MM.1S (cell line): ENCODE data around the gene DLGAP1.

Experiments used
- DNase-seq: peaks from one replicate; pipeline ENCODE4 v3.0.0-alpha.2; 2015
- H2AFZ ChIP-seq: fragments of 300-600 bp; sonication (generic); 2 replicates; pipeline ENCODE4 v1.6.0; 2016; ENCODE audit warnings: antibody characterized with exemption, low read length
- H3F3A ChIP-seq: fragments of 300-600 bp; sonication (generic); 2 replicates; pipeline ENCODE4 v1.6.1; 2016; ENCODE audit warnings: mild to moderate bottlenecking, antibody characterized with exemption, low read length, moderate library complexity, mixed read lengths; ENCODE audit not compliant: insufficient read depth
- H3K27ac ChIP-seq: fragments of 300-600 bp; sonication (generic); 2 replicates; pipeline ENCODE4 v1.5.1; 2016; ENCODE audit warnings: mild to moderate bottlenecking, low read length
- H3K27me3 ChIP-seq: fragments of 300-600 bp; sonication (generic); replicated peaks from 2 replicates; pipeline ENCODE4 v1.6.0; 2016; ENCODE audit warnings: low read length; ENCODE audit not compliant: insufficient read depth
- H3K36me3 ChIP-seq: fragments of 300-600 bp; sonication (generic); replicated peaks from 2 replicates; pipeline ENCODE4 v1.6.1; 2016; ENCODE audit warnings: mild to moderate bottlenecking, low read length, mixed read lengths; ENCODE audit not compliant: insufficient read depth
- H3K4me1 ChIP-seq: fragments of 300-600 bp; sonication (generic); 2 replicates; pipeline ENCODE4 v1.6.1; 2016; ENCODE audit warnings: low read length, mixed read lengths
- H3K4me2 ChIP-seq: fragments of 300-600 bp; sonication (generic); 2 replicates; pipeline ENCODE4 v1.6.0; 2016; ENCODE audit warnings: low read depth, low read length
- H3K4me3 ChIP-seq: fragments of 300-600 bp; sonication (generic); 2 replicates; pipeline ENCODE4 v1.5.1; 2016; ENCODE audit warnings: low read length, mixed read lengths
- H3K79me2 ChIP-seq: fragments of 300-600 bp; sonication (generic); 2 replicates; pipeline ENCODE4 v1.6.1; 2016; ENCODE audit warnings: mixed run types, low read length, mixed read lengths
- H3K9ac ChIP-seq: fragments of 300-600 bp; sonication (generic); 2 replicates; pipeline ENCODE4 v1.6.1; 2016; ENCODE audit warnings: low read length, mixed read lengths
- H3K9me2 ChIP-seq: fragments of 300-600 bp; sonication (generic); replicated peaks from 2 replicates; pipeline ENCODE4 v1.6.1; 2016; ENCODE audit warnings: mild to moderate bottlenecking, low read length, mixed read lengths; ENCODE audit not compliant: insufficient read depth
- H3K9me3 ChIP-seq: fragments of 300-600 bp; sonication (generic); replicated peaks from 2 replicates; pipeline ENCODE4 v1.6.1; 2016; ENCODE audit warnings: mild to moderate bottlenecking, low read length, mixed read lengths; ENCODE audit not compliant: insufficient read depth
- H4K20me1 ChIP-seq: fragments of 300-600 bp; sonication (generic); 2 replicates; pipeline ENCODE4 v1.6.1; 2016; ENCODE audit warnings: mild to moderate bottlenecking, low read length, moderate library complexity, mixed read lengths; ENCODE audit not compliant: insufficient read depth
- EZH2 ChIP-seq: fragments of 300-600 bp; sonication (generic); optimal IDR thresholded peaks from 2 replicates; pipeline ENCODE3; 2017; ENCODE audit warnings: low read depth, mild to moderate bottlenecking, antibody characterized with exemption, low read length, mixed read lengths
- EZH2phosphoT487 ChIP-seq: fragments of 300-600 bp; sonication (generic); IDR thresholded peaks from 2 replicates; pipeline ENCODE4 v1.6.1; 2018; ENCODE audit warnings: antibody characterized with exemption, low read length
- TF ChIP-seq, protein P1 (sequence below): fragments of 300-600 bp; sonication (generic); IDR thresholded peaks from 2 replicates; pipeline ENCODE4 v1.5.1; 2016; ENCODE audit warnings: antibody characterized with exemption, low read length, mixed read lengths

The DLGAP1 gene

DNA sequence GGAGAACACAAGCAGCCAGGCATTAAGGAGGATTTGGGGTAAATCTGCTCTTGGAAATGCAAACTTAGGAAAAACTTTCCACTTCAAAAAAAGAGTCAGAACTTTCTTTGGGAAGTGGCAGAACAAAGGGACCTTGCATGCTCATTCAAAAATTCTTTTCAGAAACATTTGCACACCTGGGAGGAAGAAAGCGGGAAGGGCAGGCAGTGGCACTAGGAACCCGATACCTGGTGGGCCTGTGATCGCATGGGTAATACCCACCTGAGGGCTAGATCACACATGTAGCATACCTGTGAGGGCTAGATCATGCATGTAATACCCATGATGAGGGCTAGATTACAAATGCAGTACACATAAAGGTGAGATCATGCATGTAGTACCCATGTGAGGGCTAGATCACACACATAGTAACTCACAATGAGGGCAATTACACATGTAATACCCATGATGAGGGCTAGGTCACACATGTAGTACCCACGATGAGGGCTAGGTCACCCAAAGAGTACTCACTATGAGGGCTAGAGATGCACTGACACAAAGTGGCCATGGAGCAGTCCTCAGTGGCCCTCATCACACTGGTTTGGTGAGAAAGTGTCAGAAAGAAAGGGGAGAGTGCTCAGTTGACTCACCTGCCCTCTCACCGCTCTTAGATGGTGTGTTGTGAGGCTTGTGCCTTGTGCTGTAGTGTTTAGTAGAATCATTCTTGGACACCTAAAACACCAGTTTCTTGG is 212.5 kb downstream of the DLGAP1 start:
- no peak for DNase-seq

DNA sequence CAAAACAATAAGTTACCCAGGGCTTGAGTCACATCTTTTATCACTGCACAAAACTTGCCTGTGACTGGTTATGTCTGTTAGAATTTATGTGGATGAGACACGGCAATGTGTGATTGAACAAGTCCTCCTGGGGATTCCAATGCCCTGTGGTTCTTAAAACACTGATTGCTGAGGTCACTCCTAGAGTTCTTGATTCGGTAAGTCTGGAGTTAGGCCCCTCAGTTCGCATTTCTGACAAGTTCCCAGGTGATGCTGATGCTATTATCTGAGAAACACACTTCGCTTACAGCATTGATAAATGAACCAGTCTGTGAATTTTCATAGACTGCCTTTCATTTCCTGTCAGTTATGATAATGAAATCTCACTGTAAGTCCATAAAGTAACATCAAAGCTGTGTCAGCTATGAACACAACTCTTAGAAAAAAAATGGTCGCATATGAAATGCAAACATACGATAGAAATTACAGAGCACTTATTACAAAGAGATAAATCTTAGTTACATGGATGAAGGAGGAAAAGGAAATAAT is 214.0 kb downstream of the DLGAP1 start:
- no peak for DNase-seq
- H3F3A ChIP-seq, result no peaks in the 10 kb centered on the region
- H3K4me1 ChIP-seq, result no peaks in the 10 kb centered on the region
- no peak overlapping the region for H3K4me2 ChIP-seq
- no peak overlapping the region for H3K27ac ChIP-seq
- no peaks in the 10 kb centered on the region for H4K20me1 ChIP-seq
- no peak for TF ChIP-seq EZH2
- TF ChIP-seq EZH2phosphoT487, result no peak
- TF ChIP-seq, protein P1, sequence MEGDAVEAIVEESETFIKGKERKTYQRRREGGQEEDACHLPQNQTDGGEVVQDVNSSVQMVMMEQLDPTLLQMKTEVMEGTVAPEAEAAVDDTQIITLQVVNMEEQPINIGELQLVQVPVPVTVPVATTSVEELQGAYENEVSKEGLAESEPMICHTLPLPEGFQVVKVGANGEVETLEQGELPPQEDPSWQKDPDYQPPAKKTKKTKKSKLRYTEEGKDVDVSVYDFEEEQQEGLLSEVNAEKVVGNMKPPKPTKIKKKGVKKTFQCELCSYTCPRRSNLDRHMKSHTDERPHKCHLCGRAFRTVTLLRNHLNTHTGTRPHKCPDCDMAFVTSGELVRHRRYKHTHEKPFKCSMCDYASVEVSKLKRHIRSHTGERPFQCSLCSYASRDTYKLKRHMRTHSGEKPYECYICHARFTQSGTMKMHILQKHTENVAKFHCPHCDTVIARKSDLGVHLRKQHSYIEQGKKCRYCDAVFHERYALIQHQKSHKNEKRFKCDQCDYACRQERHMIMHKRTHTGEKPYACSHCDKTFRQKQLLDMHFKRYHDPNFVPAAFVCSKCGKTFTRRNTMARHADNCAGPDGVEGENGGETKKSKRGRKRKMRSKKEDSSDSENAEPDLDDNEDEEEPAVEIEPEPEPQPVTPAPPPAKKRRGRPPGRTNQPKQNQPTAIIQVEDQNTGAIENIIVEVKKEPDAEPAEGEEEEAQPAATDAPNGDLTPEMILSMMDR, result no peak
- no peaks in the 10 kb centered on the region for H3K9me3 ChIP-seq
- no peaks in the 10 kb centered on the region for H3K79me2 ChIP-seq
- no peak overlapping the region for H3K4me3 ChIP-seq
- no peak overlapping the region for H3K9ac ChIP-seq
- H3K9me2 ChIP-seq, result no peaks in the 10 kb centered on the region
- no peaks in the 10 kb centered on the region for H3K27me3 ChIP-seq
- H2AFZ ChIP-seq, result no peak overlapping the region
- H3K36me3 ChIP-seq, result no peaks in the 10 kb centered on the region

More for the DNA sequence above, 212.5 kb downstream of the DLGAP1 start:
- Histone ChIP-seq H3K4me2 (no peak overlapping the region), H3K9me2 (no peaks in the 10 kb centered on the region), H3K4me1 (no peaks in the 10 kb centered on the region), H3K27me3 (no peaks in the 10 kb centered on the region), H3K9ac (no peak overlapping the region), H3K36me3 (no peaks in the 10 kb centered on the region), H3K4me3 (no peak overlapping the region), H3K79me2 (no peaks in the 10 kb centered on the region), H2AFZ (no peak overlapping the region), H3K9me3 (no peaks in the 10 kb centered on the region), H4K20me1 (no peaks in the 10 kb centered on the region), H3F3A (no peaks in the 10 kb centered on the region), H3K27ac (no peak overlapping the region)
- no peak for TF ChIP-seq EZH2
- TF ChIP-seq, protein P1, result no peak

DNA sequence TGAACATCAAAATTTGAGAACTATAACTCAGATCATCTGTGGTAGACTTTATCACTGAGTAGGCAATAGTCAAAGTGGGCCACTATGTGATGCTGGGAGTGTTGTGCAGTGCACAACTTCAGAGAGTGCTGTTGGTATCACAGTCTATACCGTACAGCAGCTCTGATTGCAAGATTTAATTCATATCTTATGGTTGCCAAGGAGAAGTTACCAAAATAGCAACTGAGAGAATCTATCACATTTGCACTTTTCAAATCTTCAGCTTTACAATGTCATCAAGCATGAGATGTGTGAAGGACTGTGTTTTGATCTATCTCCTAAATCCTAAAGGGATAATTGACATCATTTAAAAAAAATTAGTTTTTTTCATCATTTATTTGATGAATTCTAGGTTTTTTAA is 216.1 kb downstream of the DLGAP1 start:
- Histone ChIP-seq H3K9ac (no peak overlapping the region), H3K9me2 (no peaks in the 10 kb centered on the region), H3K79me2 (no peaks in the 10 kb centered on the region), H3K27me3 (no peaks in the 10 kb centered on the region), H2AFZ (no peak overlapping the region), H3K27ac (no peak overlapping the region), H4K20me1 (no peaks in the 10 kb centered on the region), H3K4me1 (no peaks in the 10 kb centered on the region), H3K36me3 (no peaks in the 10 kb centered on the region), H3F3A (no peaks in the 10 kb centered on the region), H3K9me3 (no peaks in the 10 kb centered on the region), H3K4me3 (no peak overlapping the region), H3K4me2 (no peak overlapping the region)
- TF ChIP-seq EZH2 (no peak), EZH2phosphoT487 (no peak)
- TF ChIP-seq, protein P1, result no peak
- no peak for DNase-seq
